Measurements from ENCODE around the gene CHST15.

DNA sequence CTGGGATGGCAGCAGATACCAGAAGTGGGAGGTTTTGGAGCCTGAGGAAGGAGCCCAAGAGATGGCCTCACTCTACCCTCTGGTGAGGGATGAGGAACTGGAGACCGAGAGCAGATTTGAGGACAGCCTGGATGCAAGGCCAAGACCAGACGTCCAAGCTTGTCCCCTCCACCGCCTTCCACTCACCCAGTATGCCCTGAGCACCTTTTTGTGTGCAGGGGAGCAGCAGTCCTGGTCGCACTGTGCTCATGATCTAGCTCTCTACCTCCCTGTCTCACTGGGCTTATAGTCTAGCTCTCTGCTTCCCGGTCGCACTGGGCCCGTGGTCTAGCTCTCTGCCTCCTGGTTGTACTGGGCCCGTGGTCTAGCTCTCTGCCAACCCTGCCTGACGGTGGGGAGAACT lies 33.6 kb upstream of the CHST15 start:
- TF ChIP-seq GATA2 (IDR thresholded peaks at IDR 0.05; ENCODE audit: low read depth, low read length) (no peak), GATA3 (IDR thresholded peaks at IDR 0.05; ENCODE audit: low read depth, low read length) (no peak)
